KMS-11 (cell line): Measurements from ENCODE around the gene GPD1.

ENCODE experiments used
- H2AFZ ChIP-seq: fragments of 200-600 bp; sonication (generic); 2 replicates; pipeline ENCODE4 v1.6.1; 2016; ENCODE audit warnings: antibody characterized with exemption, mixed run types, low read depth
- H3K27ac ChIP-seq: fragments of 200-600 bp; sonication (generic); 2 replicates; pipeline ENCODE4 v1.6.1; 2016; ENCODE audit warnings: mild to moderate bottlenecking, mixed run types
- H3K27me3 ChIP-seq: fragments of 200-600 bp; sonication (generic); 2 replicates; pipeline ENCODE4 v1.6.1; 2017; ENCODE audit warnings: mild to moderate bottlenecking, low read depth, mixed run types, moderate library complexity; ENCODE audit not compliant: insufficient read depth
- H3K36me3 ChIP-seq: fragments of 200-600 bp; sonication (generic); 2 replicates; pipeline ENCODE4 v1.6.1; 2017; ENCODE audit warnings: mild to moderate bottlenecking, mixed run types; ENCODE audit not compliant: insufficient read depth
- H3K4me1 ChIP-seq: fragments of 200-600 bp; sonication (generic); 2 replicates; pipeline ENCODE4 v1.6.1; 2016; ENCODE audit warnings: mild to moderate bottlenecking, low read depth, mixed run types; ENCODE audit not compliant: poor library complexity, severe bottlenecking
- H3K4me2 ChIP-seq: fragments of 200-600 bp; sonication (generic); 2 replicates; pipeline ENCODE4 v1.7.0; 2016; ENCODE audit warnings: mild to moderate bottlenecking, mixed run types
- H3K4me3 ChIP-seq: fragments of 200-600 bp; sonication (generic); IDR thresholded peaks from 2 replicates; pipeline ENCODE4 v1.6.1; 2017; ENCODE audit warnings: low read depth, low read length, mixed read lengths; ENCODE audit not compliant: insufficient read depth
- H3K79me2 ChIP-seq: fragments of 200-600 bp; sonication (generic); 2 replicates; pipeline ENCODE4 v1.6.1; 2016; ENCODE audit warnings: low read depth, mixed run types; ENCODE audit not compliant: insufficient read depth
- H3K9ac ChIP-seq: fragments of 200-600 bp; sonication (generic); 2 replicates; pipeline ENCODE4 v1.6.1; 2016; ENCODE audit warnings: mild to moderate bottlenecking, mixed run types
- H4K20me1 ChIP-seq: fragments of 200-600 bp; sonication (generic); 2 replicates; pipeline ENCODE4 v1.6.1; 2016; ENCODE audit warnings: mild to moderate bottlenecking, mixed run types; ENCODE audit not compliant: insufficient read depth
- TF ChIP-seq, protein P1 (sequence below): fragments of 200-600 bp; sonication (generic); conservative IDR thresholded peaks from 2 replicates; pipeline ENCODE4 v1.6.1; 2017; ENCODE audit warnings: low read depth, mild to moderate bottlenecking, antibody characterized with exemption, low read length, moderate library complexity, mixed read lengths

GPD1 gene

DNA sequence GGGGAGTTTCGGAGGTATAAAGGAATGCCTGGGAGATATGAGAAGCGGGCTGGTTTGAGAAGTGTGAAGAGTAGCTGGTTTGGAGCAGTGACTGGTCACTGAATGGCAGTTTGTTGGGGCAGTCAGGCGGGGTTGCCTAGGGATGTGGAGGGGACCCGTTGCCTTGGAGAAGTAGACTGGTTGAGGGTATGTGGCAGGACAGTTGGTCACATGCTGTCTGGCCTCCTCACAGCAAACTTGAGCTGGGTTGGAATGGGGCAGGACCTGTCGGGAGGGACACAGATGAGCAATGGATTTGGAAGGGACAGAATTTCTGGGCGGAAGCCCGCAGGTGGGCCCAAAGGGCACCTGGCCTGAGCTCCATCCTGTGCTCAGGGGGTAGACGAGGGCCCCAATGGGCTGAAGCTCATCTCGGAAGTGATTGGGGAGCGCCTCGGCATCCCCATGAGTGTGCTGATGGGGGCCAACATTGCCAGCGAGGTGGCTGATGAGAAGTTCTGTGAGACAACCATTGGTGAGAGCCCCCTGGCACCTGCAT lies 2.2 kb downstream of the GPD1 start:
- Histone ChIP-seq H3K79me2 (no peaks in the 10 kb centered on the region), H3K4me2 (no peak overlapping the region), H3K36me3 (no peaks in the 10 kb centered on the region), H3K27me3 (no peaks in the 10 kb centered on the region), H2AFZ (no peak overlapping the region), H3K4me3 (no peak overlapping the region), H4K20me1 (no peaks in the 10 kb centered on the region), H3K4me1 (peaks cover 42% of the 10 kb centered on the region), H3K9ac (no peak overlapping the region), H3K27ac (no peak overlapping the region)
- TF ChIP-seq, protein P1, sequence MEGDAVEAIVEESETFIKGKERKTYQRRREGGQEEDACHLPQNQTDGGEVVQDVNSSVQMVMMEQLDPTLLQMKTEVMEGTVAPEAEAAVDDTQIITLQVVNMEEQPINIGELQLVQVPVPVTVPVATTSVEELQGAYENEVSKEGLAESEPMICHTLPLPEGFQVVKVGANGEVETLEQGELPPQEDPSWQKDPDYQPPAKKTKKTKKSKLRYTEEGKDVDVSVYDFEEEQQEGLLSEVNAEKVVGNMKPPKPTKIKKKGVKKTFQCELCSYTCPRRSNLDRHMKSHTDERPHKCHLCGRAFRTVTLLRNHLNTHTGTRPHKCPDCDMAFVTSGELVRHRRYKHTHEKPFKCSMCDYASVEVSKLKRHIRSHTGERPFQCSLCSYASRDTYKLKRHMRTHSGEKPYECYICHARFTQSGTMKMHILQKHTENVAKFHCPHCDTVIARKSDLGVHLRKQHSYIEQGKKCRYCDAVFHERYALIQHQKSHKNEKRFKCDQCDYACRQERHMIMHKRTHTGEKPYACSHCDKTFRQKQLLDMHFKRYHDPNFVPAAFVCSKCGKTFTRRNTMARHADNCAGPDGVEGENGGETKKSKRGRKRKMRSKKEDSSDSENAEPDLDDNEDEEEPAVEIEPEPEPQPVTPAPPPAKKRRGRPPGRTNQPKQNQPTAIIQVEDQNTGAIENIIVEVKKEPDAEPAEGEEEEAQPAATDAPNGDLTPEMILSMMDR: no peak

GRCh38 chr12:50106907-50107306 lies 3.1 kb downstream of the GPD1 start:
- Histone ChIP-seq H3K27me3 (no peaks in the 10 kb centered on the region), H3K4me1 (peaks cover 47% of the 10 kb centered on the region), H3K79me2 (no peaks in the 10 kb centered on the region), H3K9ac (no peak overlapping the region), H3K4me2 (no peak overlapping the region), H4K20me1 (no peaks in the 10 kb centered on the region), H3K27ac (no peak overlapping the region), H3K4me3 (no peak overlapping the region), H3K36me3 (no peaks in the 10 kb centered on the region), H2AFZ (no peak overlapping the region)
- TF ChIP-seq, protein P1: no peak

- no peaks in the 10 kb centered on the region for H3K27me3 ChIP-seq
- H4K20me1 ChIP-seq: no peaks in the 10 kb centered on the region
- H3K9ac ChIP-seq: no peak overlapping the region
- H3K36me3 ChIP-seq: no peaks in the 10 kb centered on the region
- H3K27ac ChIP-seq: peak overlapping the region; percentile 92; the same call in 1 of the 2 replicates
- TF ChIP-seq, protein P1: no peak
- peaks cover 47% of the 10 kb centered on the region for H3K4me1 ChIP-seq
- H3K4me3 ChIP-seq: no peak overlapping the region
- peaks cover 2% of the 10 kb centered on the region for H3K79me2 ChIP-seq
- H3K4me2 ChIP-seq: no peak overlapping the region
- H2AFZ ChIP-seq: no peak overlapping the region
Observed at GRCh38 chr12:50107416-50108268, 3.8 kb downstream of the GPD1 start.

DNA sequence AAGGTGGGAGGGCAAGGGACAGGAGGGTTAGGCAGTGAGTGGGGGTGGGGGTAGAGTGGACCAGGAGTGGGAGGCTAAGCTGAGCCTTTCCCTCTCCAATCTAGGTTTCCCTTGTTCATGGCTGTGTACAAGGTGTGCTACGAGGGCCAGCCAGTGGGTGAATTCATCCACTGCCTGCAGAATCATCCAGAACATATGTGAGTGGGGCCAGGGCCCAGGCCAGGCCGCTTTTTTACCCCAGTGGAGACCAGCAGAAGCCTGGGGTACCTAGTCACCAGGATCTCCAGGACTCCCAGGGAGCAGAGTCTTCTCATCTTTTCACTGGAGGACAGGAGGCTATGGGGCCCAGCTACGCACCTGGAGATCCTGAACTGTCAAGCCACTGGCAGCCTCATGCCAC lies 5.5 kb downstream of the GPD1 start:
- Histone ChIP-seq H3K36me3 (no peaks in the 10 kb centered on the region), H3K4me1 (peaks cover 46% of the 10 kb centered on the region), H3K4me2 (peak overlapping the region; percentile 93), H3K27me3 (no peaks in the 10 kb centered on the region), H3K79me2 (peaks cover 18% of the 10 kb centered on the region), H3K4me3 (no peak overlapping the region), H4K20me1 (no peaks in the 10 kb centered on the region), H3K9ac (peak overlapping the region; percentile 50; the same call in 1 of the 2 replicates), H2AFZ (peak overlapping the region; percentile 53; the same call in 1 of the 2 replicates), H3K27ac (peak overlapping the region; percentile 92)
- TF ChIP-seq, protein P1: no peak
